ENCODE data around the gene DLD.
A peak's percentile ranks its signal among the peaks of the same experiment; 100 is the strongest.
"Not testable (repeated sequence)": the region's sequence is repeated elsewhere in the genome, so short reads cannot be mapped to it uniquely, and the experiment has no call there.

The DLD gene

GRCh38 chr7:107874605-107875446, 16.2 kb upstream of the DLD start:
- DNase-seq = peak; percentile 29

GRCh38 chr7:107876916-107877315, 14.1 kb upstream of the DLD start:
- DNase-seq = no peak

- DNase-seq = no peak
These were observed 13.1 kb upstream of the DLD start for GRCh38 chr7:107877731-107878382.

- DNase-seq = no peak
These were observed 12.3 kb upstream of the DLD start for GRCh38 chr7:107878636-107879035.

GRCh38 chr7:107879400-107880035, 11.5 kb upstream of the DLD start:
- DNase-seq = peak; percentile 41

- DNase-seq = no peak
These were observed 8.2 kb upstream of the DLD start for GRCh38 chr7:107882766-107883165.

GRCh38 chr7:107884066-107884818, 6.7 kb upstream of the DLD start:
- DNase-seq = no peak

- DNase-seq = not testable (repeated sequence)
These were observed 3.2 kb upstream of the DLD start for GRCh38 chr7:107887827-107888226.

GRCh38 chr7:107889992-107890391, 991 bp upstream of the DLD start:
- DNase-seq = no peak

- DNase-seq = no peak
These were observed 456 bp upstream of the DLD start for GRCh38 chr7:107890493-107890961.

- DNase-seq = peak; percentile 15
These were observed 818 bp downstream of the DLD start for GRCh38 chr7:107891636-107892366.

- DNase-seq = not testable (repeated sequence)
These were observed 1.4 kb downstream of the DLD start for GRCh38 chr7:107892367-107892741.

- DNase-seq = no peak
These were observed 8.1 kb downstream of the DLD start for GRCh38 chr7:107898997-107899594.

GRCh38 chr7:107900496-107901015, 9.6 kb downstream of the DLD start:
- no peak for DNase-seq

GRCh38 chr7:107902381-107902780, 11.4 kb downstream of the DLD start:
- no peak for DNase-seq

- no peak for DNase-seq
These were observed 16.8 kb downstream of the DLD start for GRCh38 chr7:107907790-107908189.

- no peak for DNase-seq
These were observed 18.5 kb downstream of the DLD start for GRCh38 chr7:107909445-107909844.

- DNase-seq = no peak
These were observed 21.0 kb downstream of the DLD start for GRCh38 chr7:107911981-107912380.

- DNase-seq = no peak
These were observed 22.9 kb downstream of the DLD start for GRCh38 chr7:107913851-107914250.

- no peak for DNase-seq
These were observed 23.8 kb downstream of the DLD start for GRCh38 chr7:107914831-107915230.

- DNase-seq = no peak
These were observed 24.6 kb downstream of the DLD start for GRCh38 chr7:107915541-107915940.

All from activated naive CD4-positive, alpha-beta T cell treated with Interleukin-2 at 50 U/mL for 16 hours (primary cell).